SU-DHL-6 (cell line): Measurements from ENCODE around the gene KCTD16.

ENCODE experiments used
- H2AFZ ChIP-seq: fragments of 200-600 bp; sonication (generic); 2 replicates; pipeline ENCODE4 v1.6.1; 2014; ENCODE audit warnings: low read depth, mild to moderate bottlenecking, moderate library complexity, mixed read lengths, antibody characterized with exemption, low read length; ENCODE audit not compliant: severe bottlenecking
- H3F3A ChIP-seq: fragments of 200-600 bp; shearing (Covaris generic); 2 replicates; pipeline ENCODE4 v1.6.0; 2016; ENCODE audit warnings: antibody characterized with exemption, mild to moderate bottlenecking; ENCODE audit not compliant: insufficient read depth
- H3K27ac ChIP-seq: fragments of 200-600 bp; sonication (generic); 2 replicates; pipeline ENCODE4 v1.5.1; 2016; ENCODE audit warnings: low read depth, mild to moderate bottlenecking, low read length, moderate library complexity, mixed read lengths
- H3K27me3 ChIP-seq: fragments of 200-600 bp; sonication (generic), shearing (Covaris generic); 2 replicates; pipeline ENCODE4 v1.6.0; 2014; ENCODE audit warnings: mild to moderate bottlenecking, low read length
- H3K36me3 ChIP-seq: fragments of 200-600 bp; sonication (generic); 2 replicates; pipeline ENCODE4 v1.6.1; 2014; ENCODE audit warnings: mild to moderate bottlenecking, low read length, mixed read lengths
- H3K4me2 ChIP-seq: fragments of 300-600, 200-600 bp; shearing (Covaris generic), sonication (generic); 2 replicates; pipeline ENCODE4 v1.6.0; 2014; ENCODE audit warnings: low read length, low read depth, mild to moderate bottlenecking; ENCODE audit not compliant: poor library complexity, severe bottlenecking
- H3K4me3 ChIP-seq: fragments of 200-600 bp; sonication (generic); 2 replicates; pipeline ENCODE4 v1.5.1; 2014; ENCODE audit warnings: antibody characterized with exemption, low read length, mild to moderate bottlenecking, mixed read lengths; ENCODE audit not compliant: insufficient read depth, poor library complexity, severe bottlenecking
- H3K79me2 ChIP-seq: fragments of 200-600 bp; sonication (generic); 2 replicates; pipeline ENCODE4 v1.6.1; 2014; ENCODE audit warnings: mild to moderate bottlenecking, low read length, moderate library complexity; ENCODE audit not compliant: insufficient read depth
- H3K9ac ChIP-seq: fragments of 200-600 bp; sonication (generic); 2 replicates; pipeline ENCODE4 v1.7.0; 2014; ENCODE audit warnings: mild to moderate bottlenecking, low read length
- H3K9me2 ChIP-seq: fragments of 200-600 bp; sonication (generic); replicated peaks from 2 replicates; pipeline ENCODE4 v1.6.1; 2014; ENCODE audit warnings: low read length; ENCODE audit not compliant: insufficient read depth
- H3K9me3 ChIP-seq: fragments of 200-600 bp; sonication (generic); 2 replicates; pipeline ENCODE4 v1.6.1; 2014; ENCODE audit warnings: low read length, mixed read lengths; ENCODE audit not compliant: insufficient read depth
- H4K20me1 ChIP-seq: fragments of 200-600 bp; sonication (generic); 2 replicates; pipeline ENCODE4 v1.6.1; 2014; ENCODE audit warnings: low read depth, mild to moderate bottlenecking, antibody characterized with exemption, low read length, moderate library complexity, mixed read lengths
- EZH2phosphoT487 ChIP-seq: fragments of 200-600 bp; sonication (generic), shearing (Covaris generic); conservative IDR thresholded peaks from 2 replicates; pipeline ENCODE4 v1.6.1; 2018; ENCODE audit warnings: mild to moderate bottlenecking, antibody characterized with exemption, low read length, moderate library complexity, mixed read lengths
- TF ChIP-seq, protein P1 (sequence below): fragments of 200-600 bp; sonication (generic); IDR thresholded peaks from one replicate; pipeline ENCODE4 v1.5.1; 2017; ENCODE audit warnings: antibody characterized with exemption, mild to moderate bottlenecking, low read length, moderate library complexity; ENCODE audit not compliant: insufficient read depth, poor library complexity, severe bottlenecking

KCTD16 gene

DNA sequence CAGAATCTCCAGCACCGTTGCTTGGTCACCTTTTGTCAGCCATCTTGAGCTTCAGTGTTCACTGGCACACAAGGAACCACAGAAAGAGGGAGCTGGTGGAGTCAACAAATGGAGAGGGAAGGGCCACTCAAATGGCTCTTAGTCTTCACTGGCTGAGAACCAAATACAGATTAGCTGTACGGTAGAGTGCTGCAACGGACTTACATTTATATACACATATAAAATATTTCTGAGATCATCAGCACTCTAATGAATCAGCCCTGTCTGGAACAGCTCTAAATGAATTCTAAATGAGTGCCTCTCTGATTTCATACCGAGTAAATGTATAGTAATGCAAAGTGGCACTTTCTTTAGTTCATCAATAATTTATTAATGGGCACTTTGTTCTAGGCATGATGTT is 24.8 kb downstream of the KCTD16 start:
- no peak overlapping the region for H3K27ac ChIP-seq
- TF ChIP-seq, protein P1, sequence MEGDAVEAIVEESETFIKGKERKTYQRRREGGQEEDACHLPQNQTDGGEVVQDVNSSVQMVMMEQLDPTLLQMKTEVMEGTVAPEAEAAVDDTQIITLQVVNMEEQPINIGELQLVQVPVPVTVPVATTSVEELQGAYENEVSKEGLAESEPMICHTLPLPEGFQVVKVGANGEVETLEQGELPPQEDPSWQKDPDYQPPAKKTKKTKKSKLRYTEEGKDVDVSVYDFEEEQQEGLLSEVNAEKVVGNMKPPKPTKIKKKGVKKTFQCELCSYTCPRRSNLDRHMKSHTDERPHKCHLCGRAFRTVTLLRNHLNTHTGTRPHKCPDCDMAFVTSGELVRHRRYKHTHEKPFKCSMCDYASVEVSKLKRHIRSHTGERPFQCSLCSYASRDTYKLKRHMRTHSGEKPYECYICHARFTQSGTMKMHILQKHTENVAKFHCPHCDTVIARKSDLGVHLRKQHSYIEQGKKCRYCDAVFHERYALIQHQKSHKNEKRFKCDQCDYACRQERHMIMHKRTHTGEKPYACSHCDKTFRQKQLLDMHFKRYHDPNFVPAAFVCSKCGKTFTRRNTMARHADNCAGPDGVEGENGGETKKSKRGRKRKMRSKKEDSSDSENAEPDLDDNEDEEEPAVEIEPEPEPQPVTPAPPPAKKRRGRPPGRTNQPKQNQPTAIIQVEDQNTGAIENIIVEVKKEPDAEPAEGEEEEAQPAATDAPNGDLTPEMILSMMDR: no peak
- TF ChIP-seq EZH2phosphoT487: no peak
- H3K4me2 ChIP-seq: no peak overlapping the region
- no peaks in the 10 kb centered on the region for H4K20me1 ChIP-seq
- no peaks in the 10 kb centered on the region for H3K27me3 ChIP-seq
- H3K4me3 ChIP-seq: no peak overlapping the region
- no peaks in the 10 kb centered on the region for H3K36me3 ChIP-seq
- H3K9ac ChIP-seq: no peak overlapping the region
- H2AFZ ChIP-seq: no peak overlapping the region
- H3K79me2 ChIP-seq: no peaks in the 10 kb centered on the region
- peaks cover 12% of the 10 kb centered on the region for H3F3A ChIP-seq
- no peaks in the 10 kb centered on the region for H3K9me3 ChIP-seq
- no peaks in the 10 kb centered on the region for H3K9me2 ChIP-seq

DNA sequence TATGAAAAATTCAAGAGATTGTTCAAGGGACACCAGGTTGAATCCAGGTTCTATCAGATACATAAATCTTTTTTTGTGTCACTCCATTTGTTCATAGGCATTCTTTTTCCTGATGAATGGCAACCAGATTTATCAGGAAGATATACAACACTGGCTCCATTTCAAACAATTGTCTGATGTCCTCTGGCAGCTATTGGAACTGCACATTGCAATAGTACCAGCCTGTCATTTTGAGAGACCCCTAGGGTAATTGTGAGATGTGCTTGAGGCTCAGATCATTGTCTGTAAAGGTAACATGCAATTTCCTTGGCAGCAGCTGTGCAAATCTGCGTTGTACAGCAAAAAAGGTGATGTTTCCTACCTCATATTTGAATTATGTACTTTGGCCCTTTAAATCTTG is 25.9 kb downstream of the KCTD16 start:
- no peaks in the 10 kb centered on the region for H4K20me1 ChIP-seq
- no peak overlapping the region for H3K27ac ChIP-seq
- no peak for TF ChIP-seq EZH2phosphoT487
- TF ChIP-seq, protein P1: no peak
- no peak overlapping the region for H3K9ac ChIP-seq
- no peaks in the 10 kb centered on the region for H3K36me3 ChIP-seq
- H2AFZ ChIP-seq: no peak overlapping the region
- no peak overlapping the region for H3K4me2 ChIP-seq
- H3F3A ChIP-seq: 0 out of 2 replicates have a peak, but pooled peaks cover under 1% of the 10 kb centered on the region
- no peaks in the 10 kb centered on the region for H3K9me3 ChIP-seq
- no peak overlapping the region for H3K4me3 ChIP-seq
- no peaks in the 10 kb centered on the region for H3K79me2 ChIP-seq
- no peaks in the 10 kb centered on the region for H3K9me2 ChIP-seq
- no peaks in the 10 kb centered on the region for H3K27me3 ChIP-seq

DNA sequence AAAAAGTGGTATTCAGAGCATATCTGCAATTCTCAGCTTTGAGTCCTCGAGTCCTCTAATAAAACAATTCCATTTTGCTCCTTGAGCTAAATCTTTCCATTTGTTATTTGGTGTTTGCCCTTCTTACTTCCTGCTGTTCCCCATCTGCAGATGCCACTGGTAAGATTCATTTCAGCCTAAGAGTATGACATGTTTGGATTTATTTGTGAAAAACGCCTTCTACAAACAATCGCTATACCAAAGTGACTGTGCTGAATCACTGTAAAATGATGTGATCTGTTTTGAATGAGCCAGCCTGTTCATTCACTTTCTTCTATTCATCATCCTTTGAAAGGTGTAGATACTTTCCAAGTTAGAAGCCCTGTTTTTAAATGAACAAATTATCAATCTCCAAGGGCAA is 27.7 kb downstream of the KCTD16 start:
- H3K4me3 ChIP-seq: no peak overlapping the region
- no peaks in the 10 kb centered on the region for H3K79me2 ChIP-seq
- no peak for TF ChIP-seq EZH2phosphoT487
- TF ChIP-seq, protein P1: no peak
- H3K36me3 ChIP-seq: no peaks in the 10 kb centered on the region
- H3K9ac ChIP-seq: no peak overlapping the region
- H3K9me3 ChIP-seq: no peaks in the 10 kb centered on the region
- H3K9me2 ChIP-seq: no peaks in the 10 kb centered on the region
- no peaks in the 10 kb centered on the region for H3K27me3 ChIP-seq
- H4K20me1 ChIP-seq: no peaks in the 10 kb centered on the region
- H3K27ac ChIP-seq: no peak overlapping the region
- H3F3A ChIP-seq: no peaks in the 10 kb centered on the region
- H3K4me2 ChIP-seq: no peak overlapping the region
- H2AFZ ChIP-seq: no peak overlapping the region
